HG02885 (cell line): ENCODE measurements around the gene CDH1.
"Not testable (repeated sequence)": the region's sequence is repeated elsewhere in the genome, so short reads cannot be mapped to it uniquely, and the experiment has no call there.

Experiments
- ATAC-seq: cut with Tn5 transposase; IDR thresholded peaks from one replicate; pipeline ENCODE4 v1.9.1; 2021; ENCODE audit warnings: mild to moderate bottlenecking; ENCODE audit not compliant: unreplicated experiment, poor library complexity

CDH1 gene

GRCh38 chr16:68737046-68737729 is at the start of gene CDH1:
Gene CDH1, plus strand, starts transcription at chr16:68737292. Its CDS starts 124 bp downstream, at chr16:68737416.
- no peak for ATAC-seq

- ATAC-seq, result no peak
These were observed 47.2 kb upstream of the CDH1 start for GRCh38 chr16:68689921-68690320.

DNA sequence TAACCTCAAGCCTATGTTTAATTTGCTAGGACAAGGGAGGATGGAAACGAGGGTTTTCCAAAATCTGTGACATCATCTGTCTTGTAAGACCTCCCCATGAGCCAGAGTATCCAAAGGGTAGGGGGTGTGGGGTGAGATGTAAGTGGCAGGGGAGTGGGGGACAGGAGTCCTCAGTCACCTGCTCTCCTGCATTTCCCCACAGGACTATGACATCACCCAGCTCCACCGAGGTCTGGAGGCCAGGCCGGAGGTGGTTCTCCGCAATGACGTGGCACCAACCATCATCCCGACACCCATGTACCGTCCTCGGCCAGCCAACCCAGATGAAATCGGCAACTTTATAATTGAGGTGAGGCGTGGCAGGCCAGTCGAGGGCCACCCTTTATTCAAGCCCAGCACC is 41.5 kb upstream of the CDH1 start:
- no peak for ATAC-seq

- no peak for ATAC-seq
These were observed 40.6 kb upstream of the CDH1 start for GRCh38 chr16:68696514-68696913.

DNA sequence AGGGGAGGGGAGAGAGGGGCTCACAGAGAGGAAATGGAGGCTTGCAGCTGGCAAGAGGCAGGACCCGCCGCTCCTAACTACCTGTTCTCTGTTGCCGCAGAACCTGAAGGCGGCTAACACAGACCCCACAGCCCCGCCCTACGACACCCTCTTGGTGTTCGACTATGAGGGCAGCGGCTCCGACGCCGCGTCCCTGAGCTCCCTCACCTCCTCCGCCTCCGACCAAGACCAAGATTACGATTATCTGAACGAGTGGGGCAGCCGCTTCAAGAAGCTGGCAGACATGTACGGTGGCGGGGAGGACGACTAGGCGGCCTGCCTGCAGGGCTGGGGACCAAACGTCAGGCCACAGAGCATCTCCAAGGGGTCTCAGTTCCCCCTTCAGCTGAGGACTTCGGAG is 39.0 kb upstream of the CDH1 start:
- ATAC-seq, result no peak

DNA sequence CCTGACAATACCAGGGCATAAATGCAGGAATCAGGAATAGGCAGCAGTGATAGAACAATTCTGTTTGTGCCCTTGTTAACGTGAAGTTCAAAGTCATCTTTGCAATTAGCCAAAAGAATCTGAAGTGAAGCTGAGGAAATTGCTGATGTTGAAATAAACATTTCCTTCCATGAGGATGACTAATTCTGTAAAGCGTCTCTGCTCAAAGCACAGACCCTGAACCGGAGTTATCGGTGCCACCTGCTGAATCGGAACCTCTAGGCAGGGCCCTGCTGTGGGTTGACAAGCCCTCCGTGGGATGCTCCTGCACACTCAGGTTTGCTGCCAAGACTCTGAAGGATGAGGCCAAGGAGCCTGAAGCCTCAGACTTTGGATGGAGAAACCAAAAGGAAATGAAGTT is 37.0 kb upstream of the CDH1 start:
- ATAC-seq, result no peak

DNA sequence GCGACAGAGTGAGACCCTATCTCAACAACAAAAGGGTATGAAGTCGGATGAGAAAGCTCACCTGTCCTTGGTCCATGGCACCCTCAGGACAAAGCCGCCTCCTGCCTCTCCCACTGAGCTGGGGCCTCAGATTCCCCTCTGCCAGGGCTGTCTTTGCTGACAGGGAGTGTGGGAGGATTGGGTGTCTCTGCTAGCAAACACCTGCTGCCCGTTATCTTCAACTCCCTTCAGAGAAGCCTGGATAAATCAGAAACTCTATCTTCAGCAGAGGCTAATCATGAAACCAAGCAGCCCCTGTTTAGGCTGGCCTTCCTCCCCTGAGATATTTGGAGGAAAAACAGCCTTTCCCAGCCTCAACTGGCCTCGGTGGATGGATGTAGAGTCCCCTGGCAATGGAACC is 36.3 kb upstream of the CDH1 start:
- ATAC-seq, result no peak

DNA sequence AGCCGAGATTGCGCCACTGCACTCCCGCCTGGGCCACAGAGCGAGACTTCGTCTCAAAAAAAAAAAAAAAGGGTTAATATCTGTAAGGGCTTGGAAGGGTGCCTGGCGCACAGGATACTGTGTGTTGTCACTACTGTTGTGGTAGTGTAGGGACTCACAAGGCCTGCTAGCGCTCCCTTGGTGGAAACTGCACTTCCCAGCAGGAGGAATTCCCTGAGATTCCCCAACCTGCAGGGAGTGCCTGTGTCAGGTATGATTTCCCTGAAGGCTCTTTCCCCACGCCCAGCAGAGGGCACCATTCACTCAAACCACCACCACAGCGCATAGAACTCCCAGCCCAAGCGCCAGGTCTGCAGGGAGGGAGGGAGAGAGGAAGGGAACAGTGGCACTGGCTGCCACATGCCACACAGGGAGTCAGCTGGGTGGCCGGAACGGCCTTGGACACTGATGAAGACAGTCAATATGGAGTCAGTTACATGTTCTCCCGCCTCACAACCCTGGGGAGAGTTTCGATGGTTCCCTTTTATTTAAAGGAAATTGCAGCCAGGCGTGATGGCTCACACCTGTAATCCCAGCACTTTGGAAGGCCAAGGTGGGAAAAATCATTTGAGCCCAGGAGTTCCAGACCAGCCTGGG is 32.7 kb upstream of the CDH1 start:
- no peak for ATAC-seq

DNA sequence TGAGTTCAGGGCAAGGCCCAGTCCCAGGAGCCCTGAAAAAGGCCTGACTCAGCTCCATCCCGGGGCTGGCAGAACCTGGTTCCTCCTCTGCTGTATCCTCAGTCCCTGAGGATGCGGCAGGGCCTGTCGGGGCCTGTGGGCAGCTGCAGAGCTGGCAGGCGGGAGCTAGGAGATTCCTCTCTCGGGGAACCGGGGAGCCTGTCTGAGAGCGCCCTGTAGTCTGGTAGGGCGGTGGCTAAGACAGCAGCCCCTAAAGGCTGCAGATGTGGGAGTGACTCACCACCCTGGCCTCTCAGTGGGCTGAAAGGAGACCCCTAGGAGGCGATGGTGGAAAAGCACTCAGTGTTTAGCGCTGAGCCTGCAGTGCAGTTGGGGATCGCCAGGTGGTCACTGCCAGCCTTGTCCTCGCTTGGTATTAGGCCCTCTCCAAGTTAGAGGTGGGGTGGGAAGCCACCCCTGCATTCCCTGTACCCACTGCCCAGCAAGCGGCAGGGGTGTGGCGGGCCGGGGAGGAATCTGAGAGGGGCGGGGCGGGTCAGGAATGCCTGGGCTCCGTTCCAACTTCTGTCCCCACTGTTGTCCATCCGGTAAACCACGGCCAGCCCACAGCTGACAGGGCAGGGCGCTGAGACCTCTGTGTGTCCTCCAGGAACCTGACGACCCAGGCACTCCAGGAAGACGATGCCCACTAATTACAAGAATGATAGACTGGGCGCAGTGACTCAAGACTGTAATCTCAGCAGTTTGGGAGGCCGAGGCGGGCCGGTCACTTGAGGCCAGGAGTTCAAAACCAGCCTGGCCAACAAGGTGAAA is 29.5 kb upstream of the CDH1 start:
- ATAC-seq, result no peak

DNA sequence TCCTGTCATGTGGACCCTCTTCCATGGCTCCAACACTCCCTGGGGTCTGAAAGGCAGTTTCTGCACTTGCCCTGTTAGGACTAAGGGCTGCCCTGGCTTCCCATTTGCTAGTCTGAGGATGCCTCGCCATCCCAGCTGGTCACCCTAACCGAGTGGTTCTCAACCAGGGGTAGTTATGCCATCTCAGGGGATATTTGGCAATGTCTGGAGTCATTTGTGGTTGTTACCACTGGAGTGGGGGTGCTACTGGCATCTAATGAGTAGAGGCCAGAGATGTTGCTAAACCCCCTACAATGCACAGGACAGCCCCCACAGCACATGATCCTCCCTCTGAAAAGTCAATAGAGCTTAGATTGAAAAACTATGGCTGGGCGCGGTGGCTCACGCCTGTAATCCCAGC is 26.9 kb upstream of the CDH1 start:
- ATAC-seq, result no peak

- ATAC-seq, result no peak
These were observed 25.5 kb upstream of the CDH1 start for GRCh38 chr16:68711421-68712139.

GRCh38 chr16:68713361-68713760 is 23.7 kb upstream of the CDH1 start:
- ATAC-seq, result no peak

DNA sequence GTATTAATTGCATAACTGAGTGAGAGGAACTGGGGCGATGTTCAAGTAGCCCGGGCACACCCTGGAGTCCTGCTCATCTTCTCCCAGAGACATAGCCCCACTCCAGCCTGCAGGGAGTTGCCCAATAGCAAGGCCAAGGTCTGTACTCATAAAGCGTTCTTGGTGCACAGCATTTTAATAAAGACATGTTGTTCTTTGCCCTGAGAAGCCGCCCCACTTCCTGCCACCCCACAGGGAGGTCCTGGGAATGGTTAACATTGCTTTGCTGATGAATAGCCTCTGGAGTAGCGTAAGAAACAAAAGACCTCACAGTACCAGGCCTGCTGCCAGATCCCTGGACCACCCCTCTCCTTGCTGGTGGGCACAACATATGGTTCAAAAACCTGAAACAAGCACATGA is 21.6 kb upstream of the CDH1 start:
- no peak for ATAC-seq

DNA sequence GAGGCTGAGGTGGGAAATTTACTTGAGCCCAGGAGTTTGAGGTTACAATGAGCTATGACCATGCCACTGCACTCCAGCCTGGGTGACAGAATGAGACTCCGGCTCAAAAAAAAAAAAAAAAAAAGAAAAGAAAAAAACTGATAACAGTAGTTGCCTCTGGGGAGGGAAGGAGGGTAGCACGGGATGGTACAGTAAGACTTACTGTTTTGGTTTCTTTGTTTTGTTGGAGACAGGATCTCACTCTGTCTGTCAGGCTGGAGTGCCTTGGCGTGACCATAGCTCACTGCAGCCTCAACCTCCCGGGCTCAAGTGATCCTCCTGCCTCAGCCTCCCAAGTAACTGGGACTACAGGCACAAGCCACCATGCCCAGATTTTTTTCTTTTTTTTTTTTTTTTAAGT is 20.6 kb upstream of the CDH1 start:
- ATAC-seq, result not testable (repeated sequence)

DNA sequence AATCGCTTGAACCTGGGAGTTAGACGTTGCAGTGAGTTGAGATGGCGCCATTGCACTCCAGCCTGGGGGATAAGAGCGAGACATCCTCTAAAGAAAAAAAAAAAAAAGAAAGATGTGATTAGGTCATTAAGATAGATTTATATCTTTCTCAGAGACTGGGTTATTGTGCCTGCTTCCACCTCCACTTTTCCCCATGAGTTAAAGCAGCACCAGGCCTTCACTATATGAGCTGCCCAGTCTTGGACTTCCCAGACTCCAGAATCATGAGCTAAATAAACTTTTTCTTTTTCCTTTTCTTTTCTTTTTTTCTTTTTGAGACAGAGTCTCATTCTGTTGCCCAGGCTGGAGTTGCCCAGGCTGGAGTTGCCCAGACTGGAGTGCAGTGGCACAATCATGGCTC is 19.4 kb upstream of the CDH1 start:
- no peak for ATAC-seq

DNA sequence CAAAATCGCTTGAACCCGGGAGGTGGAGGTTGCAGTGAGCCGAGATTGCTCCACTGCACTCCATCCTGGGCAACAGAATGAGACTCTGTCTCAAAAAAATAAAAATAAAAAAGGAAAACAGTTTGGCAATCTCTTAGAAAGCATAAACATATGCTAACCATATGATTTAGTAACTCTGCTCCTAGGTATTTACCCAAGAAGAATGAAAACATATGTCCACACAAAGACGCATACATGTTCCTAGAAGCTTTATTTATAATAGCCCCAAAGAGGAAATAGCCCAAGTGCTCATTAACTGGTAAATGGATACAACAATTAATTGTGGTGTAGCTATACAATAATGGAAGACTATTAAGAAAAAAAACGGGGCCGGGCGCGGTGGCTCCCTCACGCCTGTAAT is 18.5 kb upstream of the CDH1 start:
- ATAC-seq, result no peak

GRCh38 chr16:68719993-68720489 is 17.1 kb upstream of the CDH1 start:
- ATAC-seq, result peak; percentile 58

GRCh38 chr16:68722119-68723024 is 14.7 kb upstream of the CDH1 start:
- ATAC-seq, result no peak

DNA sequence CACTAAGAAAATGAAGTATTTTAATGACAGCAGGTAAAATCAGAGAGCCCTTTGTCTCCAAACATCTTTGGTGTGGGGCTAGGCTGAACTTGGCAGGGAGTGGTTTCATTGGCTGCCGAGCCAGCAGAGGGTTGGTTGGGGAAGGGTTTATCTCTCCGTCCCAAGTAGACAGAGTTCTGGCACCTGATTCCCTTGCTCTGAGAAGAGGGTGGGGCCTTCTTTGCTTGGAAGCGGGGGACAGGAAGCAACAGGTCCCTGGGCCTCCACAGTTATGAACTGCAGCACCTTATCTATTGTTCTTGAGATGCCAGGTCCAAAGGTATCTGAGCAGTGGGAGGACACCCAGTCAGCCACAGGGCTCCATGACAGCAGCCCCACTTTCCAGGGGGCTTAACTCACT is 12.3 kb upstream of the CDH1 start:
- ATAC-seq, result no peak

DNA sequence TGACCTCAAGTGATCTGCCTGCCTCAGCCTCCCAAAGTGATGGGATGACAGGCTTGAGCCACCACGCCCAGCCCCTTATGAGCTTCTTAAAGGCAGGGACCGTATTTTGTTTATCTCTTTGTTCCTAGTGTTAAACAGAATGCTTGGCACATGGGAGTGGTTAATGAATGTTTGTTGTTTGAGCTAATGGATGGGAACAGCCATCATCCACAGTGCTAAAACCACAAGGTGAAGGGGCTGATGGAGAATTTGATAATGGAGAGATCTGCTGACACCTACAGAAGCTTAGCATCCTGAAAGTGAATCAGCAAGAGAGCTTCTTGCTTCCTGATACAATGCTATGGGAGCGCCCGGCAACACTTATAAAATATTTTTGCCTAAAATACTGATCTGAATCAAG is 8.6 kb upstream of the CDH1 start:
- ATAC-seq, result no peak
